IPS-NIHi11 (cell line): ENCODE measurements around the gene BCL6.

ENCODE experiments used
- DNase-seq: peaks from one replicate; pipeline ENCODE4 v3.0.0; 2012; ENCODE audit warnings: mixed read lengths, low spot score

Gene BCL6

DNA sequence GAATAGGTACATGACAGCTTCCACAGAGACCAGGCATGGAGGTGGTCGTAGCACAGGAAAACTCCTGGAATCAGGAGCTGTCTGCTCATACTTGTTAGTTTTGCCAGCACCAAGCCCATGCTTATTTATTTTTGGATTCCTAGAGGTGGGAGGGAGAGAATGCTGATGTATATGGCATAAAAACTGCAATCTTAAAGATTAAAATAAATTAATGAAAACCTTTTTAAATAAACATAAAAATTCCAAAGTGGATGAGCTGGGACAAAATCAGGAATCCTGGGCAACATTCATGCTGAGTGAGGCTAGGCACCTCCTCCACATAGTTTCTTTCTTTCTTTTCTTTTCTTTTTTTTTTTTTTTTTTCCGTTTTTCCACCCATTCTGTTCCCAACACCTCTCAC lies 14.3 kb upstream of the BCL6 start:
- no peak for DNase-seq

DNA sequence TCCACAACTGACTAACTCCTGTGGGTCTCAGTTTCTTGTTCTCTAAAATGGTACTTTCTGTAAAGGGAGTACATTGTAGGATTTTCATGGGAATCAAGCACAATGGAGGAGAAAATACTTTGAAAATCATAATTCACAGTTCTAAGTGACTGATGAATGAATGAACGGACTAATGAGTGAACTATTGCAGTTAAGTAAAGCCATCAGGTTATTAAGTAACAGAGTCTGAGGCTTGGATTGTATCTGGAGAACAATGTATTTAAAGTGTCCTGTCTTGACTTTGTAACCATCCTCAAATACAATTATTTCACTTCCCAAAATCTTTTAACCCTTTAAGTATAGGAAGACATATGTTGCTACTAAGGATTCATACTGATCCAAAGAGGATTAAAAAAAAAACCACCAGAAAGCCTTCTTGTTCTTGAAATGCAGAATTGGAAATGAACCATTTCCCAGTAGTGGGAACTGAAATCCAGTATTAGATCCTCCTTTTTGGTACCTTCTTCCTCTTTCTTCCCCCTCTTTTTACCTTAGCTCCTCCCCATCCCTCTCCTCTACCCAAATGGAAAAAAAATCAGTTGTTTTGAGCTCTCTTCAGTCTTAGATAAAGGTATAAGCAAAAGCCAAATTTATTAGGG lies 13.2 kb upstream of the BCL6 start:
- DNase-seq = no peak

DNA sequence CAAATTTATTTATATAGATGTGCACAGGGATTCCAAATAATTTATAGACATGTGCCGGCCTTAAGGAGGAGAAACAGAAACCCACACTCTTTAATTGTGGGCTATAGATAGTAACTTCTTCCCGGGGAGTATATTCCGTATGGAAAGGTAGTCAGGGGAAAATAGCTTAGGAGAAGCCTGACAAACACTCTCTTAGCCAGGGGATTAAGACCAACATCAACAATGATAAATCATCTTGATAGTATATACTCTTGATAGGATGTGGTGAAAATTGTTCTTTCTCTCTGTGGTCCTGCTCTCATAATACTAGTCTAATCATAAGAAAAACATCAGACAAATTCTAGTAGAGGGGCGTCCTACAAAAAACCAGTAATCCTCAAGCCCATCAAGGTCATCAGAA lies 8.2 kb upstream of the BCL6 start:
- DNase-seq = no peak

GRCh38 chr3:187750513-187751123 lies 5.3 kb upstream of the BCL6 start:
- no peak for DNase-seq

GRCh38 chr3:187750006-187750512 lies 4.8 kb upstream of the BCL6 start:
- DNase-seq = peak; percentile 75

DNA sequence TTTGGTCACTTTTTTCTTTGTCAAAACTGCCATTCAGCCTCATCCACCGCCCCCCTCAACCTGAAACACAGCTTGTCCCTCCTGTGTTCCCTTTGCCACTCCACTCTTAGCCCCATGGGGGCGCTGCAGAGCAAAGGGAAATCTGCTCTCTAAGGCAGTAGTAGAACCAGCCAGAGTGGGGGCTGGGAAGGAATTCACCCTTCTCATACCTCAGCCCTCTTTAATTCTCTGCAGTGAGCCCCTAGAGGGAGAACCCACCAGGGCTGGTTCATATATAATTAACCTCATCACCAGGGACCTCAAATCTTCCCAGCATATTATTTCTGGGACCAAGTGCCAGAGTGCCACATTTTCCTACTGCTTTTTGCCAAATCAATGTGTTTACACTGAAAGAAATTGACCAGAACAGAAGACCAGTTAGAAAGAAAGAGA lies 2.8 kb upstream of the BCL6 start:
- DNase-seq = peak; percentile 69

GRCh38 chr3:187747506-187747905 lies 2.2 kb upstream of the BCL6 start:
- DNase-seq = no peak

DNA sequence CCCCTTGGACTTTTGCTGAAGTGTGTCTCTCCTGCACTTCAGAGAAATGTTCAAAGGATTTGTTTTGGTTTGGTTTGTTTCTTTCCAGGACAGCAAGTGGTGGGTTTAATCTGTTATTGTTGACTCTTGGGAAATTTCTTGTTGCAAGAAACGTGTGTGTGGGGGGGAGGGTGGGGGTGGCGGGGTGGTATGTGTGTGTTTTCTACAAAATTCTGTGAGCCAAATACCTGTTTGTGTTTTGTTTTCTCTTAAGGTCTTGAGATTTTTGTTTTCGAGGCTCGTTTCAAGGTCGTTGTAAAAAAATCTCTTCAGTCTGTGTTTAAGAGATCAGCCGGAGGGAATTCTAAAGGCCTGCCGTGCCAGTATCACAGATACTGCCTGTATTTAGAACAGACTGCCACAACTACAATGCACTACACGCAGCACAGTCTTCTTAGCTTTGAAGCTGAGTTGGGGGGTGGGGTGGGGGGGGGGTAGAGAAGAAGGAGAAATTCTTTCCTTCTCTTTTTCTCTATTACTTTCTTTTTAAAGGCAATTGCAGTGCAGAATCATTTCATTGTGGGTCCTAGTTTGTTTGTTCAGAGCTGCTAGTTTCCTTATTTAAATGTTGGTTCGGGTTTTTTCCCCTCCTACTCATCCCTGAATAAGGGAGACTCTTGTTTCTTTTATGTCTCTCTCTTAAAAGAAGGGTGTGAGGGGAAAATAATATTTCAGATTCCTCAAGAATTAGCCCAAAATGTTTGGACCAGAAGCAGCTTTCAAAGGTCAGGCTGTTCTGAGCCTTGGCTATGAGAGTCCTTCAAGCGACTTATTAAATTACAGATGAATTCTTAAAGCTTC lies 1.4 kb upstream of the BCL6 start:
- DNase-seq = no peak

DNA sequence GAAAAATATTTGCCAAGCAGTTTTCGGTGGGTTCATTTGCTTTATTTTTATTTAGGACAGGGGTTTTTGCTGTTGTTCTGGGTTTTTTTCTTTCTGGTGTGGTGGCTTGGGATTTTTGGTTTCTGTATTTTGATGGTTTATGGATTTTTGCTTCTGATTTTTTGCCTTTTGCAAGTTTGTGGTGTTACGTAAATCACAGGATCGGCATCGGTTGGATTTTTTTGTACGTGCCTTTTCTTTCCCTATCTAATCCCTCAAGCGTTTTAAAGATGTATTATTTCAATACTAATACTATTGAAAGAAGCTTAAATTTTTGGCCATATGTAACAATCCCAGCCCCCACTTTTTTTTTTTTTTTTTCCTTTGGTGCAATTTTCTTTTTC lies 782 bp upstream of the BCL6 start:
- no peak for DNase-seq

DNA sequence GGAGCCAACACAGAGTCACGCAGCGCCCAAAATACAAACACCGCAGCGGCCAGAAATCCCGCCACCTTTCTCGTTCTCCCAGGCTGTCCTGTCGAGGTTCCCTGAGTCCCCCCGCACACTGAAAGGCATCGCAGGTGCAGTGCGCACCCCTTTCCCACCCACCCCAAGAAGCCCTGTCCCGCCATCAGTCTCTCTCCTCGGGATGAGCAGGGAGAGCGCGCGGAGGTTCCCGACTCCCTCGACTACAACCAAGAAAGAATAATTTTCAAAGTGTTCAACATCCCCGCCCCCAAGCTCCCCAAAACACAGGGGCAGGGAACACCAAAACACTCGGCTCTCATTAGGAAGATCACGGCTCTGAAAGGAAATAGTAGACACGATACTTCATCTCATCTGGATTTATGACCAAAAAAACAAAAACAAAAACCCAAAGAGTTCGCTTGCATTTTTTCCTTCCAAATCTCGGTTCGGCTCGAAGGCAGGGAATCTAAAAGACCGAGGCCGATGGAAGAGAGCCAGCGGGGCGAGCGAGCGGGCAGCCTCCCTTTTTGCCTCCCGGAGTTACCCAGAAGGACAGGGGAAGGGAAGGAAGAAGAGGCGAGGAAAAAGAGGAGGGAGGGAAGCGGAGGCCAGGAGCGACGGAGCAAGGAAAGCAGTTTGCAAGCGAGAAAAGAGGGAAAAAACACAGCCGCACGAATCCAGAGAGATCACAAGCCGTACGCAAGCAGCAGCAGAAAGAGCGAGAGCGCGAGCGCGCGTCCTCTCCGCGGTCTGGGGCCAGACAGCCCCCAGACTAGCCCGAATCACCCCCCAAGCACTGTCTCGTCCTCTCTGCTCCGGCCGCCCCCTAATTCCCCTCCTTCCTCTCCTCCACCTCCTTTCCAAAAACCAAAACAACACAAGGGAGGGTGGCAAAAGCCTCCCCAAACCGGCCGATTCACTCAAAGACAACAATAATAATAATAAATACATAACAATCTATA lies 808 bp downstream of the BCL6 start:
- no peak for DNase-seq

GRCh38 chr3:187743195-187744141 lies 1.8 kb downstream of the BCL6 start:
- DNase-seq = no peak

- DNase-seq = no peak
These were observed 2.7 kb downstream of the BCL6 start for GRCh38 chr3:187742351-187743171.

DNA sequence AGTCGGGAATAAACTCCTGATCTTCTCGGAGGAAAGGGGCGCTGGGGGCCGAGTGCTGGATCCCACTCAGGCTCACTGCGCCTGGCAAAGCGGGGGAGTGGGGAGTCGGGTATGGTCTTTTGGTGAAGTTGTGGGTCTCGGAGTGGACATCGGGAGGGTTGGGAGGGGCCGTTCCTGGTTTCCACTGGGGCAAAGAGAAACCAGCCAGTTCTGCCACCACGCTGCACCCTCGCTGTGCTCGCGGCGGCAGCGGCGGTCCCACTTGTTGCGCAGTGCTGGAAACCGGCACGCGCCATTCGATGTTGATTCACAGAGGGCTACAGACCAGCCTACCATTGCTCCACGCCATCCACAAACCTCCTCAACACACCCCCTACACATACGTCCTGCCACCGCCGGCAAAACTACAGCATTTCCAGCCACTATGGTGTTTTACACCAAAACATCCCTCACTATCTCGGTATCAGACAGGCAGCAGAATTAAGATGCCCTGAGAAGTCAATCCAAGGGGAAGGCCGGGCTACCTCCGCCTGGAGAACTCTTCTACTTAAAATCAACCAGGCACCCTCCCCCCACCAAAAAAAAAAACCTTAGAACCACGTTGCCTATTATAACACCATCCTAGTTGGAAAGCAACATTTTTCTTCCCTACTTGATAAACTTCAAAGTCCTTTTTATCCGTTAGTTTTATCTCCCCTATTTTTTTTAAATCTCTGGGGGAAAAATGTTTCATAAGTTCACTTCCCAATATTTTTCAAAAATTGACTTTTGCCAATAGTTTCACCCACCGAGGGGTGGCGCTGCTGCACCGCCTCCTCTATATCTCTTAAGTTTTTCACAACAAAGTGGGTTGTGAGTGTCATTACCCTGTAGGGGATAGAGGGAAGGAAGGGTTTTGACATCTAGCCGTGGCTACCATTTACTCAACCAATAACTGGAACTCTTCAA lies 3.6 kb downstream of the BCL6 start:
- no peak for DNase-seq

- peak; percentile 63 for DNase-seq
These were observed 4.6 kb downstream of the BCL6 start for GRCh38 chr3:187740421-187741399.

GRCh38 chr3:187739561-187740332 lies 5.5 kb downstream of the BCL6 start:
- peak; percentile 85 for DNase-seq

- peak; percentile 42 for DNase-seq
These were observed 6.1 kb downstream of the BCL6 start for GRCh38 chr3:187739094-187739560.
